PC-3 (cell line): ENCODE results near the gene SLC51A.
"Not testable (repeated sequence)": the region's sequence is repeated elsewhere in the genome, so short reads cannot be mapped to it uniquely, and the experiment has no call there.

Experiments used
- CTCF ChIP-seq: fragments of 300-600 bp; sonication (generic); conservative IDR thresholded peaks from 2 replicates; pipeline ENCODE4 v1.5.1; 2017; ENCODE audit warnings: antibody characterized with exemption, low read depth, mild to moderate bottlenecking, low read length
- EZH2phosphoT487 ChIP-seq: fragments of 300-600 bp; sonication (generic); IDR thresholded peaks from 2 replicates; pipeline ENCODE4 v1.6.1; 2018; ENCODE audit warnings: mild to moderate bottlenecking, antibody characterized with exemption, low read length, borderline replicate concordance

GRCh38 chr3:196170296-196170695, 46.0 kb upstream of the SLC51A start:
- TF ChIP-seq EZH2phosphoT487, CTCF: not testable (repeated sequence)
